Natural killer cell (primary cell): ENCODE data around the gene PLOD1. TPM values are rescaled to one million over a fixed set of nuclear protein-coding genes. Genes with fewer than 3 reads are reported as not detected.

Source experiments
- ATAC-seq, 3 donors: fragments of 150-1000 bp in 2 of 3; fragments of 200-7000 bp in 1 of 3; cut with Tn5 transposase; 1 replicate in 1 of 3; 2 replicates in 2 of 3; pipeline ENCODE4 v1.10.0; 2021; ENCODE audit warnings: mild to moderate bottlenecking in 2 of 3, moderate library complexity in 2 of 3
- DNase-seq, 2 donors: peaks; one replicate each; pipeline versions ENCODE4 v3.0.0 to v3.0.0-alpha.2; 2013 to 2021; ENCODE audit warnings: mixed read lengths in 1 of 2
- H3K27ac ChIP-seq: one replicate; pipeline ENCODE4 v1.5.1; 2013; ENCODE audit warnings: mild to moderate bottlenecking, low read length
- H3K27me3 ChIP-seq: one replicate; pipeline ENCODE4 v1.6.1; 2013; ENCODE audit warnings: low read length; ENCODE audit not compliant: control insufficient read depth, insufficient read depth
- H3K36me3 ChIP-seq: one replicate; pipeline ENCODE4 v1.6.1; 2013; ENCODE audit warnings: low read length; ENCODE audit not compliant: control insufficient read depth, insufficient read depth
- H3K4me1 ChIP-seq: one replicate; pipeline ENCODE4 v1.6.1; 2013; ENCODE audit warnings: low read length; ENCODE audit not compliant: control insufficient read depth, insufficient read depth
- H3K4me3 ChIP-seq: one replicate; pipeline ENCODE4 v1.5.1; 2013; ENCODE audit warnings: low read length
- H3K9me3 ChIP-seq: one replicate; pipeline ENCODE4 v1.6.1; 2013; ENCODE audit warnings: low read length; ENCODE audit not compliant: control insufficient read depth, insufficient read depth
- H3K27ac Mint-ChIP-seq, 2 donors: one replicate each; pipeline ENCODE4 v1.8.0; 2022; ENCODE audit warnings: mild to moderate bottlenecking in 2 of 2, mixed read lengths in 2 of 2, moderate library complexity in 1 of 2
- H3K27me3 Mint-ChIP-seq, 2 donors: one replicate each; pipeline ENCODE4 v1.8.0; 2022; ENCODE audit warnings: low read depth in 2 of 2, mixed read lengths in 2 of 2
- H3K36me3 Mint-ChIP-seq: one replicate; pipeline ENCODE4 v1.8.0; 2022; ENCODE audit warnings: mixed read lengths
- H3K4me1 Mint-ChIP-seq, 2 donors: one replicate each; pipeline ENCODE4 v1.8.0; 2022; ENCODE audit warnings: mixed read lengths in 2 of 2
- H3K4me3 Mint-ChIP-seq: one replicate; pipeline ENCODE4 v1.8.0; 2022; ENCODE audit warnings: mild to moderate bottlenecking, moderate library complexity, mixed read lengths
- H3K9me3 Mint-ChIP-seq, 2 donors: one replicate each; pipeline ENCODE4 v1.8.0; 2022; ENCODE audit warnings: mixed read lengths in 2 of 2
- WGBS: methylation state at CpG from one replicate; pipeline ENCODE4 v1.1.7; 2013; ENCODE audit warnings: missing lambda C conversion rate; ENCODE audit not compliant: insufficient coverage; 5-methylcytosine and 5-hydroxymethylcytosine counted together
- intact Hi-C: fragments of 100-400 bp; cut with micrococcal nuclease; formaldehyde crosslinking; loops from one replicate; pipeline ENCODE4 v1.14.2; 2022
- total RNA-seq, 4 donors: library from RNA; stranded (reverse); fragments of 120-200 nt in 1 of 4; gene quantifications; one replicate each; pipeline versions ENCODE4 v1.2.3 to v1.2.4, GENCODE V29; 2013 to 2022
- TF ChIP-seq, protein P1 (sequence below): fragments of 200-600 bp; IDR thresholded peaks from one replicate; pipeline ENCODE4 v1.8.0; 2022; ENCODE audit warnings: antibody characterized with exemption

The PLOD1 gene
- total RNA-seq, 3 donors from 2014 or later (not counting 1 experiment from before 2014, with no cell fraction given) = 69.8 to 80.5 (median 80.4) TPM

DNA sequence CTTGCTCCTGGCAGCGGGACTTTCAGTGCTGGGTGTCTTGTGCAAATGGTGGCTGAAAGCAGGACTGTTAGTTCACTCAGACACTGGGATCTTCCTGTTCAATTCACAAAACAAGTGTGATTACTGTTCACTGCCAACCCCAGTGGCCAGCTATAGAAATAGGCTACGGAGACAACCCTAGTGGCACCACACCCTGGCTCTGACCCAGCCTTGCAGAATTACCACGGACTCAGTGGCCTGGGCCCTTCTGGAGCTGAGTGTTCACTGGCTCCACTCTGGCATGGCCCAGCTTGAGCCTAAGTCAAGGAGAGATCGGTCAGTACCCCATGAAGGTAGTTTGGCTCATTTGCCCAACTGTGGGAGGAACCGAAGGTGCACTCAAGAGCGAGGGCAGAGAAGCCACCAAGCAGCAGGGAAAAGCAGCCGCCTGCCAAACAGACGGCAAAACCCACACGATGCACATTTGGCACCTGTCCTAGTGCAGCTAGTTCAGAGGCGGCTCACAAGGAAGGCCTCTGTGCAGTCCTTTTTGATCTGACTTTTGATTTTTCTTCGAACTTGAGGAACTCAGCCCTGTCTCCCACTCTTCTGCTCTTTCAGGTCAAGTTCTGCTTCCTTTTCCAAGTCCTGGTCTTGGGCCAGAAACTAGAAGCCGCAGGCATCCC, 14.1 kb upstream of the PLOD1 start:
- Mint-ChIP-seq H3K27ac (peak overlapping the region; percentile 20 to 46), H3K4me3 (peak overlapping the region; percentile 45), H3K36me3 (no peaks in the 10 kb centered on the region), H3K4me1 (peaks cover 38 to 41% of the 10 kb centered on the region in 2 donors), H3K27me3 (no peaks in the 10 kb centered on the region), H3K9me3 (no peaks in the 10 kb centered on the region)
- Histone ChIP-seq H3K4me1 (peaks cover 36% of the 10 kb centered on the region), H3K27me3 (no peaks in the 10 kb centered on the region), H3K9me3 (no peaks in the 10 kb centered on the region), H3K4me3 (no peak overlapping the region), H3K36me3 (peaks cover 42% of the 10 kb centered on the region), H3K27ac (no peak overlapping the region)
- intact Hi-C loops = no loop called here
- TF ChIP-seq, protein P1, sequence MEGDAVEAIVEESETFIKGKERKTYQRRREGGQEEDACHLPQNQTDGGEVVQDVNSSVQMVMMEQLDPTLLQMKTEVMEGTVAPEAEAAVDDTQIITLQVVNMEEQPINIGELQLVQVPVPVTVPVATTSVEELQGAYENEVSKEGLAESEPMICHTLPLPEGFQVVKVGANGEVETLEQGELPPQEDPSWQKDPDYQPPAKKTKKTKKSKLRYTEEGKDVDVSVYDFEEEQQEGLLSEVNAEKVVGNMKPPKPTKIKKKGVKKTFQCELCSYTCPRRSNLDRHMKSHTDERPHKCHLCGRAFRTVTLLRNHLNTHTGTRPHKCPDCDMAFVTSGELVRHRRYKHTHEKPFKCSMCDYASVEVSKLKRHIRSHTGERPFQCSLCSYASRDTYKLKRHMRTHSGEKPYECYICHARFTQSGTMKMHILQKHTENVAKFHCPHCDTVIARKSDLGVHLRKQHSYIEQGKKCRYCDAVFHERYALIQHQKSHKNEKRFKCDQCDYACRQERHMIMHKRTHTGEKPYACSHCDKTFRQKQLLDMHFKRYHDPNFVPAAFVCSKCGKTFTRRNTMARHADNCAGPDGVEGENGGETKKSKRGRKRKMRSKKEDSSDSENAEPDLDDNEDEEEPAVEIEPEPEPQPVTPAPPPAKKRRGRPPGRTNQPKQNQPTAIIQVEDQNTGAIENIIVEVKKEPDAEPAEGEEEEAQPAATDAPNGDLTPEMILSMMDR = no peak
- no peak for ATAC-seq
- 91% methylated on average over 12 of the region's 12 CpGs for WGBS
- no peak for DNase-seq

DNA sequence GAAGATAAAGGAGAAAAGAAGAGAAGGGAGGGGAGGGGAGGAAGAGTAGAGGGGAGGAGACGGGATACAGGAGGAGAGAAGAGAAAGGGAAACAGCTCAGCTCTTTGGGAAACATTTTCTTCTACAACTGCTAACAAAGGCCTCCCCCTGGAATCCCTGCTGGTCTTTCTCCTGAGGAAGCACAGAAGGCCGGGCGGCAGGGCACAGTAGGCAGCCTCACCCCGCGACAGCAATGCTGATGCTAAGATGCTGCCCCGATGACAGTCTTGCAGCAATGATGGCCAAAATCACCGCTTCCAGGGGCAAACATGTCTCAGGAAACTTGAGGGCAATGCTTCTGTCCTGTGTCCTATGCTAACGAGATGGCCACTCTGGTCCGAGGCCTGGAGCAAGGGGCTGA, 13.5 kb upstream of the PLOD1 start:
- ATAC-seq (no peak), DNase-seq (no peak)
- Histone ChIP-seq H3K36me3 (peaks cover 42% of the 10 kb centered on the region), H3K9me3 (no peaks in the 10 kb centered on the region), H3K4me1 (peaks cover 37% of the 10 kb centered on the region), H3K4me3 (no peak overlapping the region), H3K27me3 (no peaks in the 10 kb centered on the region), H3K27ac (no peak overlapping the region)
- WGBS = 97% methylated on average over 8 of the region's 9 CpGs
- peaks cover 38 to 41% of the 10 kb centered on the region in 2 donors for H3K4me1 Mint-ChIP-seq
- intact Hi-C loops = no loop called here
- H3K27ac Mint-ChIP-seq = peak overlapping the region in 1 of 2 donors; percentile 20
- TF ChIP-seq, protein P1 = no peak
- H3K27me3 Mint-ChIP-seq = no peaks in the 10 kb centered on the region
- H3K9me3 Mint-ChIP-seq = no peaks in the 10 kb centered on the region
- H3K36me3 Mint-ChIP-seq = no peaks in the 10 kb centered on the region
- peak overlapping the region; percentile 45 for H3K4me3 Mint-ChIP-seq

DNA sequence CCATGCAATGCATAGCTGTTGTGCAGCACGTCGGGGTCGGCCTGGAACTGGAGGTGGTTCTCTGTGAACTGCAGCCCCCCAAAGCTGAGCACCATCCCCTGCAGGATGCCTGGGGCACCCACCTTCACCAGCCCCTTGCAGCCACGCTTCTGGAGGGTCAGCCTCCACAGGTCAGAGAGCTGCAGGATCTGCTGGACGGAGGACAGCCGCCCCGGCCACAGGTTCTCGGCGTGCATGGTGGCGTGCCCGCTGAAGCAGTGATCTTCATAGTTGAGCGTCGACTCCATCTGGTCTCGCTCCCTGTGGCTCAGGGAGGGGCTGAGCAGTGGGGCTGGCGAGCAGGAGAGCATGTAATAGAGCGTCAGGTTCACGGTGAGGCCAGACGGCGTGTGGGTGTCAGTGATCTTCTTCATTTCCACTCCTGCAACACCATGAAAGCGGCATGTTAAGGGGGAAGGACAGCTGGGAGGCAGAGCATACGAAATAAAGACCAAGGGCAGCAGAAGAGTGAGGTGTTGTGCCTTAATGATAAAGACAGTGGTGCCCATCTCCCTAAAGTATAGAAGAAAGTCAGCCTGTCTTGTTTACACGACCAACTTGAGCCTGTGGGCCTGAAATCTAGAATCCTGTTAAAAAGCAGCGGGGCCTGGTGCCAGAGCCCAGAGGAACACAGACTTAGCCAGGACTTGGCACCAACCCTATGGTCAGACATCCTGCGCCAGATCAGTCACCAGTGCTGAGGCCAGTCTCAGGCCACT, 11.3 kb upstream of the PLOD1 start:
- Mint-ChIP-seq H3K4me3 (peak overlapping the region; percentile 49), H3K36me3 (no peaks in the 10 kb centered on the region), H3K4me1 (peaks cover 38 to 41% of the 10 kb centered on the region in 2 donors), H3K9me3 (no peaks in the 10 kb centered on the region), H3K27me3 (no peaks in the 10 kb centered on the region), H3K27ac (peak overlapping the region; percentile 63 to 68)
- TF ChIP-seq, protein P1 = no peak
- intact Hi-C loops = no loop called here
- DNase-seq (no peak), ATAC-seq (no peak)
- no peaks in the 10 kb centered on the region for H3K27me3 ChIP-seq
- H3K4me3 ChIP-seq = no peak overlapping the region
- no peak overlapping the region for H3K27ac ChIP-seq
- 93% methylated on average over 20 of the region's 24 CpGs for WGBS
- H3K9me3 ChIP-seq = no peaks in the 10 kb centered on the region
- H3K4me1 ChIP-seq = peaks cover 42% of the 10 kb centered on the region
- H3K36me3 ChIP-seq = peaks cover 36% of the 10 kb centered on the region
